GM21423 (cell line): ENCODE results near the gene DAPK2.
A peak's percentile ranks its signal among the peaks of the same experiment; 100 is the strongest.
"Not testable (repeated sequence)": the region's sequence is repeated elsewhere in the genome, so short reads cannot be mapped to it uniquely, and the experiment has no call there.

Source experiments
- ATAC-seq: cut with Tn5 transposase; IDR thresholded peaks from one replicate; pipeline ENCODE4 v1.9.1; 2021; ENCODE audit warnings: mild to moderate bottlenecking, moderate library complexity; ENCODE audit not compliant: unreplicated experiment

The DAPK2 gene

GRCh38 chr15:64046421-64047153, at the start of gene DAPK2:
TSS of gene DAPK2 (minus strand) at chr15:64046485. CDS start at chr15:64040261, 6,224 bp downstream.
- no peak for ATAC-seq

- no peak for ATAC-seq
These were observed 49.1 kb upstream of the DAPK2 start for GRCh38 chr15:64095431-64095794.

DNA sequence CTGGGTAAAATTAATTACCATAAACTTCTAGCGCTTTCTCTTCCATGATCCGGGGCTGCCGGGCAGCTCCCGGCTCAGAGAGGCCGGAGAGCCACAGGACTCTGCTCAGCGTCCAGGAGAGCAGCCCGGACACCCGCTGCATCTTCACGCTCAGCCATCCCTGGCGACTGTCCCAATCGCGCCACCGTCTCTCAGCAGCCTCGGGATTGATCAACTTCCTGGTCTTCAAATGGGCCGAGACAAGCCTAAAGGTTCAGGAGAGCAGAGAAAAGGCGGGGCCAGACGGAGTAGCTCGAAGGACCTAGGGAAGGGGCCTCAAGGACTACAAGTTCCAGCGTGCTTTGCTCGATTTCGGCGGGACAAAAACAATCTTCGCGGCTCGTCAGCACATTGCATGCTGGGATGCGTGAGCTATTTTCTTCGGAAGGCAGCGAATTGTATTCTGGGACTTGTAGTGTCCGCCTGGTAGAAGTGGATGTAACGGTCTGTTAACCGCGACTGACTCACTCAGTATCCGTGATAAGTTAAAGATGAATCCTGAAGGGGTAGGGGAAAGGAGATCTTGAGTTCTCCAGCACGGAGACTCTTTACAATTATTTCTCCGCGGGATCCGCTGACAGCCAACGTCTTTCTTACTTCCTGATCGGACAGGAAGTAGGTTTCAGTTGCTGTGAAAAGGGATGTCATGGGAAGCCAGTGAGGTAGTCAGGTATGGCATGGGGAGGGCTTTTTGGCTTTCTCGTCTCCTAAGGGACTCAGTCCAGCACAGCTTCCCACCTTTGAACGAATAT, 47.5 kb upstream of the DAPK2 start, which contains the start of gene CIAO2A:
Gene CIAO2A (minus strand): TSS at position 212 of the 791 bp plus-strand sequence. CDS start 70 bp downstream, at position 142.
- ATAC-seq, result peak; percentile 57

DNA sequence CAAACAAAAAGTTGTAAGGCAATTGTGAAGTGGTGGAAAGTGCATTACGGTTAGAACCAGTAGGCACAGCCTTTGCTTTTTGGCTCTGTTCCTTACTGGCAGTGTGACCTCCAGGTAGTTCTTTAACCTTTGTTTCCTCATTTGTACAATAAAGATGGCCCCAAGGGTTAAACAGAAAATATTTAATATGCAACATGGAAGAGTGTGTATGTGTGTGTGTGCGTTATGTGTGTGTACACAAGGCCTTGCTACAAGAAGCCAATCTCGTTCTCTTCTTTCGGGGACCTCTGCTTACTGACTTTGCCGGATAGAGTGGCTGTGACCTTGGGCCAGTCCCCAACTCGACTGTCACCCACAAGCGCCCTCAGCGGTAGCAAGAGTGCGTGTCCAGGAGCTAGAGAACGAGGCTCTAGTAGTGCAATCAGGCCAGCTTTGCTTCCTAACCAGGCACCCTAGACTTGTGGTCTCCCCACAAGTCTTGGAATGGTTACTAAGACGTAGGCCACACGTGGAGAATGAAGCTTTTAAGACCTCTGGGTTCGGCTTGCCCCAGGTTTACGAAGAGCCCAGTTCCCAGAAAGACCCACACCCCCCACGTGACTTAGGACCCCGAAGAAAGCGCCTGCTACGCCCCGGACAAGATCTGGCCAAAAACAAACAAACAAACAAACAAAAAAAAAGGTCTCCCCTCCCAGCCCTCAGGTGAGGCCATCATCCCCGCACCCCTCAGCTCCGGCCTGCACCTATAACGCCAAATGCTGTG, 46.8 kb upstream of the DAPK2 start:
- no peak for ATAC-seq

- ATAC-seq, result no peak
These were observed 46.0 kb upstream of the DAPK2 start for GRCh38 chr15:64092075-64092820.

GRCh38 chr15:64090527-64090926, 44.2 kb upstream of the DAPK2 start:
- ATAC-seq, result no peak

- ATAC-seq, result peak; percentile 21
These were observed 43.4 kb upstream of the DAPK2 start for GRCh38 chr15:64089543-64090280.

DNA sequence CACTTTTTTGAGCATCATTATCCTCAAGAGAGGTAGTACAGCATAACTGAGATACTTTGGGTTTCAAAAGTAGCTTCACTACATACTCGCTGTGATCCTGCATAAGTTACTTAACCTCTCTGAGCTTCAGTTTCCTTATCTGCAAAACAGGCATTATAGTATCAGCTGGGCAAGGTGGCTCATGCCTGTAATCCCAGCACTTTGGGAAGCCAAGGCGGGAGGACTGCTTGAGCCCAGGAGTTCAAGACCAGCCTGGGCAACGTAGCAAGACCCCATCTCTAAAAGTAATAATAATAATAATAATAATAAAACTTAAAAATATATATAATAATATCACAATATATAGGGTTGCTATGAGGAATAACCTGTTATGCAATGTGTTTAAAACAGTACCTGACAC, 36.5 kb upstream of the DAPK2 start:
- ATAC-seq, result no peak

GRCh38 chr15:64073496-64073895, 27.2 kb upstream of the DAPK2 start:
- ATAC-seq, result not testable (repeated sequence)

GRCh38 chr15:64072812-64073211, 26.5 kb upstream of the DAPK2 start:
- ATAC-seq, result no peak

- no peak for ATAC-seq
These were observed 25.9 kb upstream of the DAPK2 start for GRCh38 chr15:64071931-64072765.

- no peak for ATAC-seq
These were observed 24.9 kb upstream of the DAPK2 start for GRCh38 chr15:64070965-64071851.

GRCh38 chr15:64070106-64070505, 23.8 kb upstream of the DAPK2 start:
- ATAC-seq, result no peak

- no peak for ATAC-seq
These were observed 21.8 kb upstream of the DAPK2 start for GRCh38 chr15:64068133-64068532.

DNA sequence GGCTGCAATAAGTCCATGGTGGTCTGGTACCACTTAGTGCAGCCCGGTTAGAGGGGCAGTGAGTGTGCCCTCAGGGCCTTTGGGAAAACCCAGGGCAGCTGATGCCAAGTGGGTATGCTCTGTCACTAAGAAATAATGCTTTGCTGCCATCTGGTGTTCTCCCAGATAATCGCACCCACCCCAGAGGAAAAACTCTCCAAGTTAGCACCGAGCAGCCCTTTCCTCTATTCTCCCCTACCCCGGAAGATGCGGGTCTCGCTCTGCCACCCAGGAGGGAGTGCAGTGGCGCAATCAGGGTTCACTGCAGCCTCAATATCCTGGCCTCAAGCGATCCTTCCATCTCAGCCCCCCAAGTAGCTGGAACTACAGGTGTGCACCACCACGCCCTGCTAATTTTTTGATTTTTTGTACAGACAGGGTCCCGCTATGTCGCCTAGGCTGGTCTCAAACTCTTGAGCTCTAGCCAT, 21.3 kb upstream of the DAPK2 start:
- peak; percentile 58 for ATAC-seq

DNA sequence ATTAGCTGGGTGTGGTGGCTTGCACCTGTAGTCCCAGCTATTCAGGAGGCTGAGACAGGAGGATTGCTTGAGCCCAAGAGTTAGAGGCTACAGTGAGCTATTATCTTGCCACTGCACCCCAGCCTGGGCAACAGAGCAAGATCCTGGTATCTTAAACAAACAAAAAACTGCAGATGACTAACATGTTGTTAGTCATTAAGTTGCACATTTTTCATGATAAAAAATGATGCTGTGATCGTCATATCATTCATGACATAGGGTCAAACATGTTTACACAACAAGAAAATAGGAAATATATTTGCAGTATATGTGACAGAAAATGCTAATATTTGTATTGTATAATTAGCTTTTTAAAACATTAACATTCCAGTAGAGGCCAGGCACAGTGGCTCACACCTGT, 20.2 kb upstream of the DAPK2 start:
- no peak for ATAC-seq

GRCh38 chr15:64060716-64061115, 14.4 kb upstream of the DAPK2 start:
- no peak for ATAC-seq

GRCh38 chr15:64059104-64059503, 12.8 kb upstream of the DAPK2 start:
- ATAC-seq, result not testable (repeated sequence)
